ENCODE data around the gene C1orf174.

C1orf174 gene

DNA sequence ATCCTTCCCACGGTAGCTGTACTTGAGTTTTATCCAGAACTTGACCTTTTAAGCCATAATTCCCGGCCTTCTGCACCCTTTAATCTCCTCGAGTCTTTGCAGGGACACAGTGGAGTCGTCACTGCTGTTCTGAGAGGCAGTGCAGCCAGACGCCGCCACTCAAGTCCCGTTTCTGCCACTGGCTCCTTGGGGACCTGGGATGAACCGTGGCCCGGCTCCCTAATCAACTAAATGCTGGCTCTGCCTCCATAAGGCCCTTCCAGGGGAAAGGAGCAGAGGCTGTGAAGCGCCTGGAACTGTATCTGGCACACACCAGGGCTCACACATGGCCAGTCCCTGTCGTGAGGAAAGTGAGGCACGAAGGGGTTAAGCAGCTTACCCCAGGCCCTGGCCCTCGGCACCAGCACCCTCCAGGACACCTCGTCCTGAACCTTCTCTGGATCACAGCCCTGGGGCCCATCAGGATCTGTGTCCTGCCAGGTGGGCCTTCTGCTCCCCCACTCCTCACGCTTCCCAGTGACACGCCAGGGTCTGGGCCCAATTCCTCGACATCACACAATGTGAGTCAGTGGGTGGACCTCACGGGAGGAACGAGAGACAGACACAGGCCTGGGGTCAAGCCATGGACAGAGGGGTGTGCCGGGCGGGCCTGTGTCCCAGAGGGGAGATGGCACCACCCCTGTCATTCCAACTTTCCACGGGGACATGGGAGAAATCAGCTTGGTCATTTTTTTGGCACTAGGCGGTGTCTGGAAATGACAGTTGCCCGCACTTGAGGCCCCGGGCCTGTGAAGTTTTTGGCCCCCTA is 23.5 kb upstream of the C1orf174 start:
- Histone ChIP-seq H3K79me2 (ENCODE audit: insufficient read depth, low read length) (no peaks in the 10 kb centered on the region), H3K27ac (ENCODE audit: low read depth, low read length, poor library complexity, severe bottlenecking) (no peak overlapping the region), H3F3A (ENCODE audit: insufficient read depth, low read length) (no peaks in the 10 kb centered on the region), H3K9ac (ENCODE audit: low read length) (no peak overlapping the region), H4K20me1 (ENCODE audit: insufficient read depth, low read length) (no peaks in the 10 kb centered on the region), H3K4me2 (ENCODE audit: low read length) (no peak overlapping the region), H3K27me3 (ENCODE audit: insufficient read depth, low read length) (no peaks in the 10 kb centered on the region), H2AFZ (ENCODE audit: low read length) (no peak overlapping the region), H3K4me3 (ENCODE audit: low read depth, low read length, poor library complexity, severe bottlenecking) (no peak overlapping the region), H3K4me1 (ENCODE audit: insufficient read depth, low read length, severe bottlenecking) (peaks cover 17% of the 10 kb centered on the region), H3K9me2 (ENCODE audit: low read depth, low read length) (no peaks in the 10 kb centered on the region), H3K36me3 (ENCODE audit: insufficient read depth, low read length) (no peaks in the 10 kb centered on the region; the same call in 1 of the 2 replicates), H3K9me3 (ENCODE audit: low read length) (no peaks in the 10 kb centered on the region)
- TF ChIP-seq, protein P1, sequence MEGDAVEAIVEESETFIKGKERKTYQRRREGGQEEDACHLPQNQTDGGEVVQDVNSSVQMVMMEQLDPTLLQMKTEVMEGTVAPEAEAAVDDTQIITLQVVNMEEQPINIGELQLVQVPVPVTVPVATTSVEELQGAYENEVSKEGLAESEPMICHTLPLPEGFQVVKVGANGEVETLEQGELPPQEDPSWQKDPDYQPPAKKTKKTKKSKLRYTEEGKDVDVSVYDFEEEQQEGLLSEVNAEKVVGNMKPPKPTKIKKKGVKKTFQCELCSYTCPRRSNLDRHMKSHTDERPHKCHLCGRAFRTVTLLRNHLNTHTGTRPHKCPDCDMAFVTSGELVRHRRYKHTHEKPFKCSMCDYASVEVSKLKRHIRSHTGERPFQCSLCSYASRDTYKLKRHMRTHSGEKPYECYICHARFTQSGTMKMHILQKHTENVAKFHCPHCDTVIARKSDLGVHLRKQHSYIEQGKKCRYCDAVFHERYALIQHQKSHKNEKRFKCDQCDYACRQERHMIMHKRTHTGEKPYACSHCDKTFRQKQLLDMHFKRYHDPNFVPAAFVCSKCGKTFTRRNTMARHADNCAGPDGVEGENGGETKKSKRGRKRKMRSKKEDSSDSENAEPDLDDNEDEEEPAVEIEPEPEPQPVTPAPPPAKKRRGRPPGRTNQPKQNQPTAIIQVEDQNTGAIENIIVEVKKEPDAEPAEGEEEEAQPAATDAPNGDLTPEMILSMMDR (IDR thresholded peaks at IDR 0.05; ENCODE audit: low read length), result no peak
- TF ChIP-seq EZH2 (IDR thresholded peaks at IDR 0.05; ENCODE audit: borderline replicate concordance, low read length), result no peak

DNA sequence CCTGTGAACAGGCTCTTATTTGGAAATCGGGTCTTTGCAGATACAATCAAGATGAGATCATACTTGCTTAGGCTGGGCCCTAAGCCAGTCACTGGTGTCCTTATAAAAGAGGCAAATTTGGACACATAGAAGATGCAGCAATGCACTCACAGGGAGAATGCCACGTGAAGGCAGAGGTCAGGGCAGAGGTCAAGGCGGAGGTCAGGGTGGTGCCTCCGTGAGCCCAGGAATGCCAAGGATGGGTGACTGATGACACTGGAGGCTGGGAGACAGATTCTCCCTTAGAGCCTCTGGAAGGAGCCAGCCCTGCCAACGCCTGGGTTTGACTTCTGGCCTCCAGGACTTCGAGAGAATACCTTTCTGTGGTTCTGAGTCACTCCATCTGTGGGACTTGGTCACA is 22.8 kb upstream of the C1orf174 start:
- Histone ChIP-seq H3K79me2 (ENCODE audit: insufficient read depth, low read length) (no peaks in the 10 kb centered on the region), H4K20me1 (ENCODE audit: insufficient read depth, low read length) (no peaks in the 10 kb centered on the region), H3K27ac (ENCODE audit: low read depth, low read length, poor library complexity, severe bottlenecking) (no peak overlapping the region), H3K36me3 (ENCODE audit: insufficient read depth, low read length) (no peaks in the 10 kb centered on the region; the same call in 1 of the 2 replicates), H3K9me2 (ENCODE audit: low read depth, low read length) (no peaks in the 10 kb centered on the region), H3K4me3 (ENCODE audit: low read depth, low read length, poor library complexity, severe bottlenecking) (no peak overlapping the region), H3K9ac (ENCODE audit: low read length) (no peak overlapping the region), H3F3A (ENCODE audit: insufficient read depth, low read length) (no peaks in the 10 kb centered on the region), H3K4me1 (ENCODE audit: insufficient read depth, low read length, severe bottlenecking) (peaks cover 11% of the 10 kb centered on the region), H2AFZ (ENCODE audit: low read length) (no peak overlapping the region), H3K4me2 (ENCODE audit: low read length) (no peak overlapping the region), H3K9me3 (ENCODE audit: low read length) (no peaks in the 10 kb centered on the region), H3K27me3 (ENCODE audit: insufficient read depth, low read length) (no peaks in the 10 kb centered on the region)
- TF ChIP-seq, protein P1 (IDR thresholded peaks at IDR 0.05; ENCODE audit: low read length), result no peak
- no peak for TF ChIP-seq EZH2 (IDR thresholded peaks at IDR 0.05; ENCODE audit: borderline replicate concordance, low read length)

DNA sequence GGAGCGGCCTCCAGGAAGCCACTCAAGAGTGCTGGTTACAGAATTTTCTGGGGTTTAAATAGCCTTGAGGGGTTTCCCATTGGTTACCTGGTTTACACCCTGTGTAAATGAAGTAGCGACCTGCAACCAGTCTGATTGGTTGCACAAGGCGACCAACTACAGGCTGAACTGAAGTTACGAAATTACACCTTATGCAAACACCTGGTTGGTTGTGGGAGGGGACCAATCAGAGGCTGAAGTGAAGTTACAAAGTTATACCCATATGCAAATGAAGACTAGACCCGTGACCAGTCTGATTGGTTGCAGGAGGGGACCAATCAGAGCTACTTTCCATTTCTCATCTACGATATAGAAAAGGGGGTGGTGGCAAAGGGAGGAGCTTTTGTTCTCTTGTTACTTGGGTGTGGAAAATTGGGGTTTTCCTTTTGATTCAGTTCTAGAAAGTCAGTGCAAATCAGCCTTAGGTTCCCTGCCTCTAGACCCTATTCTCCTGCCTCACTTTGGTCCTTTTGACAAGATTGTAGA is 22.2 kb upstream of the C1orf174 start:
- Histone ChIP-seq H3K27me3 (ENCODE audit: insufficient read depth, low read length) (no peaks in the 10 kb centered on the region), H3K27ac (ENCODE audit: low read depth, low read length, poor library complexity, severe bottlenecking) (no peak overlapping the region), H3K9me2 (ENCODE audit: low read depth, low read length) (no peaks in the 10 kb centered on the region), H3K9ac (ENCODE audit: low read length) (no peak overlapping the region), H3K4me3 (ENCODE audit: low read depth, low read length, poor library complexity, severe bottlenecking) (no peak overlapping the region), H3K9me3 (ENCODE audit: low read length) (no peaks in the 10 kb centered on the region), H3K4me1 (ENCODE audit: insufficient read depth, low read length, severe bottlenecking) (peaks cover 11% of the 10 kb centered on the region), H3K4me2 (ENCODE audit: low read length) (no peak overlapping the region), H2AFZ (ENCODE audit: low read length) (no peak overlapping the region), H3K36me3 (ENCODE audit: insufficient read depth, low read length) (no peaks in the 10 kb centered on the region; the same call in 1 of the 2 replicates), H4K20me1 (ENCODE audit: insufficient read depth, low read length) (no peaks in the 10 kb centered on the region), H3F3A (ENCODE audit: insufficient read depth, low read length) (no peaks in the 10 kb centered on the region), H3K79me2 (ENCODE audit: insufficient read depth, low read length) (no peaks in the 10 kb centered on the region)
- TF ChIP-seq EZH2 (IDR thresholded peaks at IDR 0.05; ENCODE audit: borderline replicate concordance, low read length), result no peak
- TF ChIP-seq, protein P1 (IDR thresholded peaks at IDR 0.05; ENCODE audit: low read length), result no peak

Data from OCI-LY1 (cell line).